ENCODE measurements around the gene EVA1C.

The EVA1C gene

DNA sequence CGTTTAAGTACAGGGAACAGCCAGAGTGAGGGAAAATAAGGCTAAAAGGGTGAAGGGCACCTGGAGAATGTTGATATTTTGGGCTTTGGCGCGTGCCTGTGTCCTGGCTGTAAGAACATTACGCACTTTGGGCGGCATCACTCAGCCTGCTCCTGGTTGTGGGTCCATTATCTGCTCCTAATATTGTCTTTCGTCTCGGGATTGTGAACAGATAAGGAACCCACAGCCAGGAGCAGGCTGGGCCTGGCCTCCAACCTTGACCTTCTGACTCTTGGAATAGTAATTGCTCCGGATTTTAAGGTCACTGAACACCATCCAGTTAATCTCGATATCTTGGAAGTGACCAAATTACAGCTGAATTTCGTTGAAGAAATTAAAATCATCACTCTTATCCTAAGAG is 111.0 kb downstream of the EVA1C start:
- H2BK120ac ChIP-seq (ENCODE audit: low read depth, low read length) = no peak overlapping the region
- DNase-seq (ENCODE audit: low spot score) = no peak
- no peak overlapping the region for H4K91ac ChIP-seq (ENCODE audit: low read depth, low read length, poor library complexity)
- H3K27ac ChIP-seq (replicated peaks; ENCODE audit: low read length) = no peak overlapping the region
- no peak overlapping the region for H3K9ac ChIP-seq (ENCODE audit: low read depth, low read length, poor library complexity)
- no peak overlapping the region for H2BK5ac ChIP-seq (ENCODE audit: low read length)
- no peak overlapping the region for H3K23ac ChIP-seq (ENCODE audit: low read depth, low read length, poor library complexity)
- H2AK5ac ChIP-seq (ENCODE audit: low read depth, low read length) = no peak overlapping the region
- H2BK12ac ChIP-seq (ENCODE audit: low read length) = no peak overlapping the region
- no peak overlapping the region for H3K14ac ChIP-seq (ENCODE audit: low read length)
- H3K4me2 ChIP-seq (ENCODE audit: insufficient read depth, low read length, poor library complexity, severe bottlenecking) = no peak overlapping the region
- H4K8ac ChIP-seq (ENCODE audit: low read depth, low read length) = no peak overlapping the region
- H3K9me3 ChIP-seq (replicated peaks in 1 of 2; ENCODE audit: control insufficient read depth in 2 of 2, insufficient read depth in 1 of 2, low read depth in 1 of 2, low read length in 2 of 2) = no peaks in the 10 kb centered on the region
- H3K79me1 ChIP-seq (ENCODE audit: low read depth, low read length) = no peaks in the 10 kb centered on the region
- H3K36me3 ChIP-seq (replicated peaks in 1 of 2; ENCODE audit: control insufficient read depth in 2 of 2, insufficient read depth in 2 of 2, low read length in 2 of 2) = no peaks in the 10 kb centered on the region
- H2BK15ac ChIP-seq (ENCODE audit: low read length) = no peak overlapping the region
- no CpG with 5 or more reads among the region's 10 CpGs for WGBS, 2 donors (ENCODE audit: extremely low coverage in 2 of 2, insufficient read length in 2 of 2, insufficient replicate concordance in 1 of 2)
- no peak overlapping the region for H3K18ac ChIP-seq (ENCODE audit: low read length)
- no peak overlapping the region for H3K4me3 ChIP-seq (ENCODE audit: low read length in 2 of 2)
- peaks cover 0 to 9% (median 0%) of the 10 kb centered on the region in 3 experiments for H3K27me3 ChIP-seq (ENCODE audit: control insufficient read depth in 3 of 3, insufficient read depth in 3 of 3, low read depth in 1 of 3, low read length in 3 of 3)
- no peak overlapping the region for H2AFZ ChIP-seq (ENCODE audit: low read length)
- H3K4me1 ChIP-seq (ENCODE audit: control insufficient read depth in 2 of 2, insufficient read depth in 1 of 2, low read depth in 1 of 2, low read length in 2 of 2) = peaks cover 7 to 9% of the 10 kb centered on the region in 2 donors
- no peak overlapping the region for H3K4ac ChIP-seq (ENCODE audit: low read length)

DNA sequence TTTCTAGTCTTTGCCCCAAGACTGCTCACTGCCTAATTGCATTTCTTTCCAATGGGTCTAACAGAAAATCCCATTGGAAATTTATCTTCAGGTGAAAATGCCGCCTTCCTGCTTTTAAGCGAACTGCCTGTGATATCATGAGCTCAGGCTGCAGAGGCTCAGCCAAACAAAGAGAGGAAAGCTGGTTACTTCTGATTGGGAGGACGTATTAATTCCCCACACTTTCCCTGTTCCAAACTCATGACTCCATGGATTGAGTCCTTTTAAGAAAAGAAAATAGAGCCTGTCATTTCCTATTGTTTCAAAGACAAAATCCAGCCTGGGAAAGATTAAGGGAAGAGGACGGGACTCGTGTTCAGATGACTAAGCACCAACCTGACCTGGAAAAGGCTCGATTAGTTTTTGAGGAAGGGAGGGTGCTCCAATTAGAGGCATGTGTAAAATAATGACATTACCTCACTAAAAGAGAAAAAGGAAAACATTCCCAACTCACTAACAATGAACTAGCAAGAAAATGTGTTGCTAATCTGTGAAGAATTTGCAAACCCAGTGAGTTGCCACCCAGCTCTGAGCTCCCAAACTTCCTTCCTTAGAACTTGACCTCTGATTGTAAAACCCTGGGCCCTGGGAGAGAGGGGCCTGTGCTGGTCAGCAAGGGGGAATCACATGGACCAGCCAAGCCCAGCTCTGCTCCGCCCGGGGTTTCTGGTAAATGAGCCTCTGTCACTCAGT is 111.6 kb downstream of the EVA1C start:
- WGBS, 2 donors (ENCODE audit: extremely low coverage in 2 of 2, insufficient read length in 2 of 2, insufficient replicate concordance in 1 of 2) = no CpG with 5 or more reads among the region's 8 CpGs

DNA sequence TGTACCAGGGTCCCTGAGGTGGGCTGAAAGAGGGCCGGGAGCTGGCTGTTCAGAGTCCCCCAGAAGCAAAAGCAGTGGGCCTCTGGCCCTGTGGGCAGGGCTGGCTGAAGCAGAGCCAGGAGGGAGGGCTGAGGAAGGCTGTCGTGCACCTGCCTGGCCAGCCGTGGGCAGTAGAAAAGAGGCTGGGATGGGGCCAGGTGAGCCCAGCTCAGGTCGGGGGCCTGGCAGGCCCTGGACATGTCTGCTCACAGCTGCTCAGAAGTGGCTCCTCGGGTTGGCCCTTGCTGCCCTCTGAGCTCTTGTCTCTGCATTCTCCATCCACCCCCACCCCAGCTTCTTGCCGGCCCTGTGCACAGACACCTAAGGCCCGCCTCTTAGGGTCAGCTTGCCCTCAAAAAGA is 112.8 kb downstream of the EVA1C start:
- H3K18ac ChIP-seq (ENCODE audit: low read length) = no peak overlapping the region
- no peaks in the 10 kb centered on the region for H3K36me3 ChIP-seq (replicated peaks in 1 of 2; ENCODE audit: control insufficient read depth in 2 of 2, insufficient read depth in 2 of 2, low read length in 2 of 2)
- no peak overlapping the region for H2AK5ac ChIP-seq (ENCODE audit: low read depth, low read length)
- H3K9ac ChIP-seq (ENCODE audit: low read depth, low read length, poor library complexity) = no peak overlapping the region
- H3K79me1 ChIP-seq (ENCODE audit: low read depth, low read length) = no peaks in the 10 kb centered on the region
- no peak overlapping the region for H4K91ac ChIP-seq (ENCODE audit: low read depth, low read length, poor library complexity)
- no peak overlapping the region for H2BK12ac ChIP-seq (ENCODE audit: low read length)
- no peak overlapping the region for H3K4me3 ChIP-seq (ENCODE audit: low read length in 2 of 2)
- no peak overlapping the region for H2BK120ac ChIP-seq (ENCODE audit: low read depth, low read length)
- no peak overlapping the region for H4K8ac ChIP-seq (ENCODE audit: low read depth, low read length)
- H3K23ac ChIP-seq (ENCODE audit: low read depth, low read length, poor library complexity) = no peak overlapping the region
- H3K4me1 ChIP-seq (ENCODE audit: control insufficient read depth in 2 of 2, insufficient read depth in 1 of 2, low read depth in 1 of 2, low read length in 2 of 2) = peaks cover 7 to 9% of the 10 kb centered on the region in 2 donors
- H3K9me3 ChIP-seq (replicated peaks in 1 of 2; ENCODE audit: control insufficient read depth in 2 of 2, insufficient read depth in 1 of 2, low read depth in 1 of 2, low read length in 2 of 2) = peaks cover 0 to 1% of the 10 kb centered on the region in 2 donors
- H2BK15ac ChIP-seq (ENCODE audit: low read length) = no peak overlapping the region
- H3K27me3 ChIP-seq (ENCODE audit: control insufficient read depth in 3 of 3, insufficient read depth in 3 of 3, low read depth in 1 of 3, low read length in 3 of 3) = peaks cover 0 to 9% (median 0%) of the 10 kb centered on the region in 3 experiments
- no peak overlapping the region for H3K14ac ChIP-seq (ENCODE audit: low read length)
- H2BK5ac ChIP-seq (ENCODE audit: low read length) = no peak overlapping the region
- no peak overlapping the region for H3K4ac ChIP-seq (ENCODE audit: low read length)
- DNase-seq (ENCODE audit: low spot score) = no peak
- WGBS, 2 donors (ENCODE audit: extremely low coverage in 2 of 2, insufficient read length in 2 of 2, insufficient replicate concordance in 1 of 2) = no CpG with 5 or more reads among the region's 7 CpGs
- no peak overlapping the region for H3K27ac ChIP-seq (replicated peaks; ENCODE audit: low read length)
- no peak overlapping the region for H3K4me2 ChIP-seq (ENCODE audit: insufficient read depth, low read length, poor library complexity, severe bottlenecking)
- H2AFZ ChIP-seq (ENCODE audit: low read length) = peak overlapping the region; percentile 35

More for the DNA sequence above, 111.6 kb downstream of the EVA1C start:
- no peak for DNase-seq (ENCODE audit: low spot score)
- Histone ChIP-seq H3K4ac (ENCODE audit: low read length) (no peak overlapping the region), H3K9ac (ENCODE audit: low read depth, low read length, poor library complexity) (no peak overlapping the region), H3K27me3 (ENCODE audit: control insufficient read depth in 3 of 3, insufficient read depth in 3 of 3, low read depth in 1 of 3, low read length in 3 of 3) (peaks cover 0 to 9% (median 0%) of the 10 kb centered on the region in 3 experiments), H3K4me1 (ENCODE audit: control insufficient read depth in 2 of 2, insufficient read depth in 1 of 2, low read depth in 1 of 2, low read length in 2 of 2) (peaks cover 7 to 9% of the 10 kb centered on the region in 2 donors), H2AFZ (ENCODE audit: low read length) (peak overlapping the region; percentile 68), H3K27ac (replicated peaks; ENCODE audit: low read length) (no peak overlapping the region), H2AK5ac (ENCODE audit: low read depth, low read length) (no peak overlapping the region), H3K9me3 (replicated peaks in 1 of 2; ENCODE audit: control insufficient read depth in 2 of 2, insufficient read depth in 1 of 2, low read depth in 1 of 2, low read length in 2 of 2) (no peaks in the 10 kb centered on the region), H2BK5ac (ENCODE audit: low read length) (no peak overlapping the region), H4K91ac (ENCODE audit: low read depth, low read length, poor library complexity) (no peak overlapping the region), H3K4me3 (ENCODE audit: low read length in 2 of 2) (no peak overlapping the region), H2BK120ac (ENCODE audit: low read depth, low read length) (no peak overlapping the region), H4K8ac (ENCODE audit: low read depth, low read length) (no peak overlapping the region), H3K36me3 (replicated peaks in 1 of 2; ENCODE audit: control insufficient read depth in 2 of 2, insufficient read depth in 2 of 2, low read length in 2 of 2) (no peaks in the 10 kb centered on the region), H3K79me1 (ENCODE audit: low read depth, low read length) (no peaks in the 10 kb centered on the region), H2BK12ac (ENCODE audit: low read length) (no peak overlapping the region), H3K4me2 (ENCODE audit: insufficient read depth, low read length, poor library complexity, severe bottlenecking) (no peak overlapping the region), H3K18ac (ENCODE audit: low read length) (no peak overlapping the region), H3K23ac (ENCODE audit: low read depth, low read length, poor library complexity) (no peak overlapping the region), H2BK15ac (ENCODE audit: low read length) (no peak overlapping the region), H3K14ac (ENCODE audit: low read length) (no peak overlapping the region)

DNA sequence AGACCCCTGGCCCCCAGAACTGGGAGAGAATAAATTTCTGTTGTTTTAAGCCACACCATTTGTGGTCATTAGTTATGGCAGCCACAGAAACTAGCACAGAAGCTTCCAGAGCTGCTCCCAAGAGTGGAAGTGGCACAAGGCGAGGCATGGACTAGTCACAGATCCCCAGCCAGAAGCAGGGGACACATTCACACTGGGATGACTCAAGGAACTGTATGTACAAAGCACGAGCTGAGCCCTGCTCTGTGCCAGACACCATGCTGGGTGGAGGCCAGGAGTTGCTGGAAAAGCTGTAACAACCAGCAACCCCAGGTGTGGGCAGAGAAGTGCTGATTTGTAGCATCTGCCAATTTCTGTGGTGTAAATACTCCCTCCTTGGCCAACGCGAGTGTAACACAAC is 117.2 kb downstream of the EVA1C start:
- no peak overlapping the region for H2AFZ ChIP-seq (ENCODE audit: low read length)
- no peak overlapping the region for H3K23ac ChIP-seq (ENCODE audit: low read depth, low read length, poor library complexity)
- no peak overlapping the region for H3K18ac ChIP-seq (ENCODE audit: low read length)
- H3K14ac ChIP-seq (ENCODE audit: low read length) = no peak overlapping the region
- H2AK5ac ChIP-seq (ENCODE audit: low read depth, low read length) = no peak overlapping the region
- no CpG with 5 or more reads among the region's 4 CpGs for WGBS, 2 donors (ENCODE audit: extremely low coverage in 2 of 2, insufficient read length in 2 of 2, insufficient replicate concordance in 1 of 2)
- peaks cover 4 to 8% of the 10 kb centered on the region in 2 donors for H3K9me3 ChIP-seq (replicated peaks in 1 of 2; ENCODE audit: control insufficient read depth in 2 of 2, insufficient read depth in 1 of 2, low read depth in 1 of 2, low read length in 2 of 2)
- no peak overlapping the region for H3K4me2 ChIP-seq (ENCODE audit: insufficient read depth, low read length, poor library complexity, severe bottlenecking)
- no peak overlapping the region for H4K91ac ChIP-seq (ENCODE audit: low read depth, low read length, poor library complexity)
- DNase-seq (ENCODE audit: low spot score) = no peak
- H3K27ac ChIP-seq (replicated peaks; ENCODE audit: low read length) = no peak overlapping the region
- H3K9ac ChIP-seq (ENCODE audit: low read depth, low read length, poor library complexity) = no peak overlapping the region
- H3K4me1 ChIP-seq (ENCODE audit: control insufficient read depth in 2 of 2, insufficient read depth in 1 of 2, low read depth in 1 of 2, low read length in 2 of 2) = peaks cover 0 to 12% of the 10 kb centered on the region in 2 donors
- no peak overlapping the region for H2BK15ac ChIP-seq (ENCODE audit: low read length)
- no peak overlapping the region for H2BK5ac ChIP-seq (ENCODE audit: low read length)
- no peak overlapping the region for H4K8ac ChIP-seq (ENCODE audit: low read depth, low read length)
- H3K27me3 ChIP-seq (ENCODE audit: control insufficient read depth in 3 of 3, insufficient read depth in 3 of 3, low read depth in 1 of 3, low read length in 3 of 3) = peaks cover 0 to 3% (median 0%) of the 10 kb centered on the region in 3 experiments
- no peak overlapping the region for H2BK120ac ChIP-seq (ENCODE audit: low read depth, low read length)
- H3K36me3 ChIP-seq (replicated peaks in 1 of 2; ENCODE audit: control insufficient read depth in 2 of 2, insufficient read depth in 2 of 2, low read length in 2 of 2) = peaks cover 0 to 4% of the 10 kb centered on the region in 2 donors
- peaks cover 4% of the 10 kb centered on the region for H3K79me1 ChIP-seq (ENCODE audit: low read depth, low read length)
- H3K4me3 ChIP-seq (ENCODE audit: low read length in 2 of 2) = no peak overlapping the region
- H3K4ac ChIP-seq (ENCODE audit: low read length) = no peak overlapping the region
- H2BK12ac ChIP-seq (ENCODE audit: low read length) = no peak overlapping the region
